ENCODE results near the gene HPCAL1.

- TF ChIP-seq POLR2A (IDR thresholded peaks at IDR 0.05) (no peak), CTCF (IDR thresholded peaks at IDR 0.05) (no peak)
These were observed 14.9 kb upstream of the HPCAL1 start for GRCh38 chr2:10287761-10288160.
